Measurements from ENCODE around the gene KRT72.

DNA sequence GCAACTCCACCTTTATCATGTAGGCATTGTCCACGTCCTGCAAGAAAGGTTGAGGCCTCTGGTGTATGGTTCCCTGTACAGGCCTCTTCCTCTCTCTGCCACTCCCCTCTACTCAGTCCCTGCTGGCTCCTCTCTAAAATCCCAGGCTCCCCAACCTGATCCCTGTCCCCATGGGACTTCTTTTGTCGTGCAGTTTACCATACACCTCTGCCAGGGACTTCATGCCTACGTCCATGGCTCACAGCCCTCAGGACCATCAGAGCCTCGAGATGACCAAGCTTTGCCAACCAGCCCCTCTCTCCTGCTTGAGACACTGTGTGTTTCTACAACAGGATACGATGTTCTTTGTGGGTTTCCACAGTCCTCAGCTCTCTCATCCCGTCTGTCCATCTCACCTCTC is 47.8 kb upstream of the KRT72 start:
- TF ChIP-seq KDM1A (CRISPR knock-in tag; IDR thresholded peaks at IDR 0.05) = no peak
- no peak for TF ChIP-seq TEAD2 (CRISPR knock-in tag; IDR thresholded peaks at IDR 0.05)
